Neural cell (in vitro differentiated cells): ENCODE measurements around the gene PRSS16.

ENCODE experiments used
- EZH2 ChIP-seq: fragments of 200-600, 300-800 bp; shearing (Covaris generic), sonication (generic); IDR thresholded peaks from 2 replicates; pipeline ENCODE4 v1.6.1; 2014; ENCODE audit warnings: antibody characterized with exemption, low read length, borderline replicate concordance, mild to moderate bottlenecking; ENCODE audit not compliant: insufficient read depth, poor library complexity, severe bottlenecking
- TF ChIP-seq, protein P1 (sequence below): fragments of 450-650 bp; IDR thresholded peaks from 2 replicates; pipeline ENCODE4 v1.5.1; 2014; ENCODE audit warnings: antibody characterized with exemption, mild to moderate bottlenecking, moderate library complexity; ENCODE audit not compliant: poor library complexity, severe bottlenecking

DNA sequence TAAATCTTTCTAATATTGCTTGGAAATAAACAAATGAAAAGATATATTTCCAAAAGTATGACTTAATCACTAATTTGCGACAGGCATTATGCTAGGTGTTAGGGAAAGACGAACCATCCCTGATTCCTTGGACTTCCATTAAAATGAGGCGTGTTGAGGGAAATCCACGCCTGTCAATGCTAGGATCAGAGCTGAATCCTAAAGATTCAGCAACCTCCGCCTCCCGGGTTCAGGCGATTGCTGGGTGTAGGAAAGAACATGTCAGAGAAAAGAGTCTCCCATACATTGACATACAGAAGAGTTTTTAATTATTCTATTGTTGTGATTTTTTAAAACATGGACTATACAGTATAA is 16.8 kb upstream of the PRSS16 start:
- TF ChIP-seq, protein P1, sequence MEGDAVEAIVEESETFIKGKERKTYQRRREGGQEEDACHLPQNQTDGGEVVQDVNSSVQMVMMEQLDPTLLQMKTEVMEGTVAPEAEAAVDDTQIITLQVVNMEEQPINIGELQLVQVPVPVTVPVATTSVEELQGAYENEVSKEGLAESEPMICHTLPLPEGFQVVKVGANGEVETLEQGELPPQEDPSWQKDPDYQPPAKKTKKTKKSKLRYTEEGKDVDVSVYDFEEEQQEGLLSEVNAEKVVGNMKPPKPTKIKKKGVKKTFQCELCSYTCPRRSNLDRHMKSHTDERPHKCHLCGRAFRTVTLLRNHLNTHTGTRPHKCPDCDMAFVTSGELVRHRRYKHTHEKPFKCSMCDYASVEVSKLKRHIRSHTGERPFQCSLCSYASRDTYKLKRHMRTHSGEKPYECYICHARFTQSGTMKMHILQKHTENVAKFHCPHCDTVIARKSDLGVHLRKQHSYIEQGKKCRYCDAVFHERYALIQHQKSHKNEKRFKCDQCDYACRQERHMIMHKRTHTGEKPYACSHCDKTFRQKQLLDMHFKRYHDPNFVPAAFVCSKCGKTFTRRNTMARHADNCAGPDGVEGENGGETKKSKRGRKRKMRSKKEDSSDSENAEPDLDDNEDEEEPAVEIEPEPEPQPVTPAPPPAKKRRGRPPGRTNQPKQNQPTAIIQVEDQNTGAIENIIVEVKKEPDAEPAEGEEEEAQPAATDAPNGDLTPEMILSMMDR: no peak
- TF ChIP-seq EZH2: no peak
